HG03354 (cell line): Measurements from ENCODE around the gene ZDHHC17.

Experiments used
- ATAC-seq: cut with Tn5 transposase; IDR thresholded peaks from one replicate; pipeline ENCODE4 v1.9.1; 2021; ENCODE audit warnings: mild to moderate bottlenecking; ENCODE audit not compliant: unreplicated experiment, poor library complexity, severe bottlenecking

Gene ZDHHC17

DNA sequence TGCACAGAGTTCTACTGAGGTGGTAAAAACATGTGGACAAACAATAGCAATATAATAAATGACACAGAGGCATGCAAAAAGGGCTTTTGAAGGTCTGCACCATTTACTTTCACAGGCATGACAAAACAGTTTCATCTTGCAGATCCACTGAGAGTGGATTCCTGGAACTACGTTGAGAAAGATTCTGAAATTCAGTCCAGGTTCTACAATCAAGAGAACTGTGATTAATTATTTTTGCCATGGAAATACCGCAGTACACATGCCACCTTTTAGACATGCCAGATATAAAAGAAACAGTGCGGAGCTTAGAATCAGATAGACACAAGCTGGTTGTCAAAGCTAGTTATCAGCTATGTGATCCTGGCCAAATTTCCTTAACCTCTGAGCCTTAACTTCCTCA, 110.1 kb downstream of the ZDHHC17 start:
- no peak for ATAC-seq

DNA sequence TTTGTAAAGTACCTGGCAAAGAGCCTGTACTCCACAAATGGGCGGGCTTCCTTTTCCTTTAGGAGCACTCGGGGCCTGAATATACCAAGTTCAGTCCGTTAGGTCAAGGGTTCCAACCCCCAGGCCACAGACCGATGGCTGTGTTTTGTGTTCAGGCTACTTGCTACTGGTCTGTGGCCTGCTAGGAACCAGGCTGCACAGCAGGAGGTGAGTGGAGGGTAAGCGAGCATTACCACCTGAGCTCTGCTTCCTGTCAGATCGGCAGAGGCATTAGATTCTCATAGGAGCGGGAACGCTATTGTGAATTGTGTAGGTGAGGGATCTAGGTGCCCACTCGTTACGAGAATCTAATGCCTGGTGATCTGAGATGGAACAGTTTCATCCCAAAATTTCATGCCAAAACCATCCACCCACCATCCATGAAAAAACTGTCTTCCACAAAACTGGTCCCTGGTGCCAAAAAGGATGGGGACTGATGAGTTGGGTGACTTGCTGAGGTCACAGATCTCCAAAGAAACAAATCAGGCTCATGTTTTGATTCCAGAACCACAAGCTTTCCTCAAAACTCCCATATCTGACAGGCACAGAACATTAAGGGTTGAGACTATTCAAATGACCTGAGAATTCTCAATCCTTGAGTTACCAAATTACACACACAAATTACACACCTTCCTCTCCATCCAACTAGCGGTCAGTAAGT, 110.7 kb downstream of the ZDHHC17 start:
- no peak for ATAC-seq

DNA sequence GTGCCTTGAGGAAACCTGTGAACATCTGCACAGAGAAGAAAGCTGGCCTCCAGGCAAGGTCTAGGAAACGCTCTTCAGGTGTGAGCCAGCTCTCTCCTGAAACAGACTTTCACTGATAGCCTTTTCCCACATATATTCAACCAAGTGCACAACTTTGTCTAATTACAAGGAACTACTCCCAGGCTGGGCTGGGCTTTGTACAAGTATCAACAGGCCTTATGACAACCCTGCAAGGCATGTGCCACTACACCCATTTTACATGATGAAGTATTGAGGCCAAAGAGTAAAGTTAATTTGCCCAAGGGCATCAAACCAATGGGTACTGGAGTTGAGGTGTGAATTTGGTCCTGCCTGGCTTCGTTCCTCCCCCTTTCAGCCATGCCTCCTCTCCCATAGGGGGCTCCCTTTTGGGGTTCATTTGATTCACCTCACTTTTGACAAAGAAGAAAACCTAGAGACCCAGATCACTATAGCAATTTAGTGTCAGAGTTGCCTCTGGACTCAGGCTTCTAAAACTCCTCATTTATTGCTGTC, 112.8 kb downstream of the ZDHHC17 start:
- ATAC-seq = no peak

DNA sequence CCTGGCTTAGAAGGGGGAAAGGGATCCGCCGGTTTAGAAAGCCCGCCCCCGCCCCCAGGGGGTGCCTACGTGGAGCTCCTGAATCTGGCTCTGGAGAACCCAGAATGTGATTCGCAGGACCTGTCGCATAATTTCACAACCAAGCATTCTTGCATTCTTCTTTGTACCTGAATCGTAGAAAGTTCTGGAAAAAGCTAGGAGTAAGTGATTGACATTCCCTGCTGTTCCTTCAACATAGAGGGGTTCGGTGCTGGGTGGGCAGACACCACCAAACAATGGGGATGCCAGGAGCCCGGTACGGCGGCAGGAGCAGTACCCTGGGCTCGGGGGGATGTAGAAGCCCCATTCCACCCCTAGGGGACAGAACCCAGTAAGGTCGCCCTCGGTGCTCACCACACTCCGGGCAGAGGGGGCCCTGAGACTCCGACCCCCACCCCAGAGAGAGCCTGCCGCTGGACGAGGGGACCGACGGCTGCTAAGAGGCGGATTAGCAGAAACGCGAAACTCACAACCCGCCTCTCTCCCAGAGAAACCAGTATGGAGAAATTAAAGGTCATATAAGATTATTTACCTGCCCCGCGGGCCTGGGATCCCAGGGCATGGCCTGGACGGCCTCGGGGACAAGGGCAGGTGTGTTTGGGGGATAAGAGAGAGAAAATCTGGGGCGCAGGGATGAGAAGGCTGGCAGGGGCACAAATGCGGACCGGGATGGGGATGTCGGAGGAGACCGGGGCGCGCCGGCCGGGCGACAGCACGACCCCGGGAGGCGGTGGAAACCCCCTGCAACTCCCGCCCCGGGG, 114.4 kb downstream of the ZDHHC17 start:
- ATAC-seq = peak; percentile 69

DNA sequence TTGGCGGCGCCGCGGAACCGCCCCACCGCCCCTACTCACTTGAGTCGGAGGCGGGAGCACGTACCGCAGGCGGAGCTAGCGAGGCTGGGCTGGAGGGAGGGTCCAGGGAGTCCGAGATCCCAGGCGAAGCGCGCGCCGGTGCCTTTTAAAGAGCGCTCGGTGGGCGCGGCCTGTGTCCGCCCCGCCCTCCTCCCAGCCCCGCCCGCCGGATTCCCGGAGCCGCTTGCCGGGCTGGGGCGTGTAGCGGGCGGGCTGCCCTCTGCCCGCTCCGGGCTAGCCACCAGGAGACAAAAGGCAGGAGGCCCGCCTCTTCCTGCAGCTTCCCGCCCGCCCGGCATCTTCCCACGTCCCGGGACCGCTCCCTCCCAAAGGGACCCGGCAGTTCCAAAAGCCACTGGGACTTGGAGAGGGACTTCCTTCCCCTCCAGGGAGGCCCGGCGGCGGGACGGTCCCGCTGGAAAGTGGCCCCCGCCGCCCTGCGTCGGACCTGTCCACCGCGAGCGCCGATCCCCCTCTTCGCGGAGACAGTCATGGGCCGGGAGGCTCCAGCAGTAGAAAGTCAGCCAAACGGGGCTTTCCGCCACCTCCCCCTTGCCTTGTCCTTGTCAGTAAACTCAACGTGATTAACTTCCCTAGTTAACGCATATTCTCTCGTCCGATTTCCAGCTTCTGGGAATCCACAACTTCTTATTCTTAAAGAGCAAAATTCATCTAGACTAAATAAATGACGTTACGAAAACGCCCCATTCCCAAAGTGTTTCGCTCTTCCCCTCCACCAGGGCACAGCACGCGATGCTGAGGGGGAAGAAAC, 115.2 kb downstream of the ZDHHC17 start, which contains the start of gene CSRP2:
Gene CSRP2 (minus strand): TSS at position 121 of the 811 bp plus-strand sequence. CDS start 12,759 bp downstream, outside the sequence.
- peak; percentile 83 for ATAC-seq

DNA sequence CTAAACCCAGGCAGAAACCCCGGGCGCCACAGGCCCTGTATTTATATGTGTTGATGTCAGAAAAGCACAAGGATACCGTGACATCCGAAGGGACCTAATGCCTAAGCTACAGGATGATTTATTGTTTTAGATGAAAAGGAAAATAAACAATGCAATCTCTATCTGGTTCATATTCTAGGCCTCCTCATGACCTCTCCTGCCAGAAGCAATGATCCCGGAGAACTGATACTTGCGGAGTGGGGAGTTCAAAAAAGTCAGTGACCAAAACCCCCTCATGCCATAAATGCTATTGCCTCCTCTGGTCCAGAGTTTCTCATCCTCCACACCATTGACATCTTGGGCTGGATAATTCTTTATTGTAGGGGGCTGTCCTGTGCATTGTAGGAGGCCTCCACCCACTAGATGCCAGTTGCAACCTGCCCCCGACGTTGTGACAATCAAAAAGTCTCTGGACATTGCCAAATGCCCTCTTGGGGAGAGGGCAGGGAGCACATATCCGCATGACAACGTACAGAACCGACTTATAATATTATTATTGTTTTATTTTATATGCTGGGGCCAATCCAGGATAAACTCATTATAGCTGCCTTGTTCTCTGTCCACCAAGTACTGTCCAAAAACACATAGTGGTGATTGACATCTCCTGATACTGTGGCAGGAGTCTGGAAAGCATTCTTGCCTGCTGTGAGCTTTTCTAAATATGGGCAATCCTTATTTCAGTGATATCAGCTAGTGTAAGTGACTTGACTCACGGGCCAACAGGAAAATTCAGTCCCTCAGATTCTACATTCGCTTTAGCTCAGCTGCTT, 116.0 kb downstream of the ZDHHC17 start:
- no peak for ATAC-seq

DNA sequence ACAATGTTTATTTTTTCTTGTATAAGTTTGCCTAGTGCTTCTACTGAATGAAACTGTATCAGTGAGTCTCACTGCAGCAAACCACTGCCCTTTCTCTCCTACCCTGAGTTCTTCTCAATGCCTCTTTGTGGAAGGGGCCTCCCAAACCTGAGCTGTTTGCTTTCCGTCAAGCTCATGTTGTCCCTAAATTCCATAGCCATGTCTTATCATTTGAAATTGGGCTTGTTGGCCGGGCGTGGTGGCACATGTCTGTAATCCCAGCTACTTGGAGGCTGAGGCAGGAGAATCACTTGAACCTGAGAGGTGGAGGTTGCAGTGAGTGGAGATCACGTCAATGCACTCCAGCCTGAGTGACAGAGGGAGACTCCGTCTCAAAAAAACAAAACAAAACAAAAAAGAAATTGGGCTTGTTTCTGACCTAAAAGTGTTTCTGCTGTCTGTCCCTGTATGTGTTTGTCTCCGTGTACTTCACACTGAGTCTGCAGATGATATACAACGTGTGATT, 116.7 kb downstream of the ZDHHC17 start:
- no peak for ATAC-seq

DNA sequence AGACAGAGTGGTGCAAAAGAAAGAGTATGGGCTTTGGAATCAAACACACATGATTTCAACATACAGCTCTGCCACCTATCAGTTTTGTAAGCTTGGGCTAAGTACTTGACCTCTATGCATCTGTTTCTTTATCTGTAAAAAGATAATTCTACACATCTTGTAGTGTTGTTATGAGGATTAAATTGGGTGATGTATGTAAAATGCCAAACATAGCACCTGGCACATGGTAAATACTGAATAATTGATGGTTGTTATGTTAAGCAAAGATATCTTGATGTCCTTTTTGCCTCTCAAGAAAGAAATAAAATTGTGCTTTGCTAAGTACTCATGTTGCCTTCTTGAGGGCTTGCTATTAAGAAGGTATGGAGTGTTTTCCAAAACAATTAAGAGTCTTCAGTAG, 117.2 kb downstream of the ZDHHC17 start:
- ATAC-seq = no peak

DNA sequence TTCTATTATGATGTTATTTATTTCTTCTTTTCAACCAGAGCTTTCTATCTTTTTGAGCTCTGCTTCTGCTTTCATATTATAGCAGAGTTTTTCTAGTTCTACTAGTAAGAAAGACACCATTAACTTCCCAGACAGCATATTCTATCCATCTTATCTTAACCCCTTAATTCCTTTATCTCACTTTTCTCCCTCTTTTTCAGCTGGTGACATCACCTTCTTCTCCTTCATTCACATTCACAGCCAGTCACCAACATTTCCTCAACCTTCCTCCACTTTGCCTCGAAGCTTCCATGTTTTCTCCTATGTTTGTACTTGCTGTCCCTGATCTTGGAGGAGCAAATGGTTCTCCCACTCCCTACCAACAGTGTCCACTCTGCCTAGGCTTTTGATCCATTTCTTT, 118.5 kb downstream of the ZDHHC17 start:
- no peak for ATAC-seq

DNA sequence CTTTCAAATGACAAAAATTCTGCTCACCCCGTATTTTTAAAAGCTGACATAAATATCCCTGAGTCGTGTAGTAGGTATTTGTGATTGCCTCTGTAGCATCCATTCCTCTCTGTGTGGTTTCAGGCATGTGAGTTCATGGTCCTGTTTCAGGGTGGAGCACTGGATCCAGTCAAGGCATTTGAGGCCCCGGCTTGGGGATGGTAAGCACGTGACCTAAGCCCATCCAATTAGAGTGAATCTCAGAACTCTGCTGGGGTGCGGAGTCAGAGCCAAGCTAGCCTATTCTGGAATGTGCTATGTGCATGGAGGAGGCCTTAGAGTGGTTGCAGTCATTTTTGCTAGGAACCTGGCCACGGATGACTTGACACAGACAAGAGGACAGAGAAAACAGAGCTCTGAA, 119.2 kb downstream of the ZDHHC17 start:
- ATAC-seq = no peak

DNA sequence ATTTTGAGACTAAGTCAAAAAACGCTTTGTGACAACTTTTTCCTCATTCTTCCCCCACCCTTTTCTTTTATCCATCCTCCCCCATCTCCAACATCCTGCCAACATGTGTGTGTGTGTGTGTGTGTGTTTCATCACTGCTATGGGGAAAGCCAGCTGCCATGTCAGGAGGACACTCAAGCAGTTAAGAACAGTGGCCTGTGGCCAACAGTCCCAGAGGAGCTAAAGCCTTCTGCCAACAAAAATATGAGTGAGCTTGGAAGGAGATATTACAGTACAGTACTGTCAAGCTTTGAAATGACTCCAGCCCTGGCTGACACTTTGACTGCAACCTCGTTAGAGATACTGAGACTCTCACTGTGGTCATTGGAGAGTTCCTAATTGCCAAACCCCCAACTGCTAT, 119.9 kb downstream of the ZDHHC17 start:
- no peak for ATAC-seq

DNA sequence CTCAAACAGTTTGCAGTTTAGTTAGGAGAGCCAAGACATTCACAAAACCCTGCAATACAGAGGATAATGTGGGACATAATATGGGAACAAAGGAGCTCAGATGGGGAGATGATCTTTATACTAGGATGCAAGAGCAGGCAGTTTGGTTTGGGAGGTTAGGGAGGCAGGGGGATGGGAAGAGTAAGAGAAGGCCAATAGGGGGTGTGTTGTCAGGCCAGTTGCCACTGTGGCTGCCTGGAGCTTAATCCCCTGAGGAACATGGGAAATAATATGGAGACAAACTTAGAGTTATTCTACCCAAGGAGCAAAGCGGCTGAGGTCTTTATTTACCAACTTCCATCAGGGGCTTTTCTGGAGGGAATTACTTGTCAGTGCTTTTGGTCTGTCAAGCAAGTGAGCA, 124.9 kb downstream of the ZDHHC17 start:
- no peak for ATAC-seq

DNA sequence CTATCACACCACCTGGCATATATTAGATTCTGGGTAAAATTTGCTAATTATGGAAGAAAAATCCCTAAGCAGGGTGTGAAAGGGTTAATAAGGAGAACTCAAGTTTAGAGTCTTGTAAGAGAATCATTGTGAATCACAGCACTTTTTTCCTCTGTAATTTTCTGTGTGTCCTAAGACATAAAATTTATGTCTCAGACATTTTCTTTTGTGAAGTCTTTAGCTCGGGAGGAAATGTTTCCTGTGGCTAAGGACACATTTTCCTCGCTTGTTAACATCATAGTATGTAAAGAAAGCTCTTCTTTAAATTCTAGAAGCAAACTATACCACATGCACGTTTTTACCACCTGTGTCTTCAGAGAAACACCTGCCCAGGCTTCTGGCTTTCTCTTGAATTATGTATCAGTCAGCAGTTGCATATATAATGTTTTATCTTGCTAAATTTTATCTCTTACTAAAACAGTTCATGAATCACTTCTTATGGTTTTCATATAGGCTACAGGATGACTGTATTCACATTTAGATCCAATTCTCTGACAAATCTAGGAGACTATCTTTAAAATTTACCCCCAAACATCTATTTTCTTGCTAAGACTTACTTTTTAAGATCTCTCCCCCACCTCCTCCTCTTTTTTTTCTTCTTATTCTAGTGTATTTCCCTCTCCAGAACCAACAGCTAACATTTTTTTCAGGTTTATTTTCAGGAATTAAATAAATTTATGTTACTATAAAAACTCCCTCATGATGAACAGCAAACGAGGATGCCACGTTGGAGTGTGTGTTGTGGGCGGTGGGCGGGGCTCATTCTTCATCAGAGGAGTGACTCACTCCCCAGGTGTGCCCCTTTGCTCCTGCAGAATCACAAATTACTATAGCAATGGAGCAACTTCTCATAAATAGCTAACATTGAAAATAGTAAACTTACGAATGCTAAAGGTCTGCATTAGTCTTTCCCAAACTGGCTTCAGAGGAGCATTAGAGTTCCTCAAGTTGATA, 126.5 kb downstream of the ZDHHC17 start:
- ATAC-seq = no peak

DNA sequence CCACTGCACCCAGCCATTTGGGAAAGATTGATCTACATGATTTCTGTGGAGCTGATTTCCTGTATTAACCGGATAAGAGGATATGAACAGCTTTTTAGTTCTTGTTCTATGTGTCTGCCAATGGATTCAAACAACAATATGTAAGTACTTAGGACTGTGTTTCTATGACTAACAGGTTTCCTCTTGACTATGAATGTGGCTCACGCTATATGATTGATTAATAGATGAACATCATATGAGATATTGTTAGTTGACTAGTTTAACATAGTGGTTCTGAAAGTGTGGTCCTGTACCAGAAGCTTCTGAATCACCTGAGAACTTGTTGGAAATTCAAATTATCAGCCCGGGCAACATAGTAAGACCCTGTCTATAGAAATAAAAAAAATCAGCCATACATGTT, 127.7 kb downstream of the ZDHHC17 start:
- ATAC-seq = no peak

DNA sequence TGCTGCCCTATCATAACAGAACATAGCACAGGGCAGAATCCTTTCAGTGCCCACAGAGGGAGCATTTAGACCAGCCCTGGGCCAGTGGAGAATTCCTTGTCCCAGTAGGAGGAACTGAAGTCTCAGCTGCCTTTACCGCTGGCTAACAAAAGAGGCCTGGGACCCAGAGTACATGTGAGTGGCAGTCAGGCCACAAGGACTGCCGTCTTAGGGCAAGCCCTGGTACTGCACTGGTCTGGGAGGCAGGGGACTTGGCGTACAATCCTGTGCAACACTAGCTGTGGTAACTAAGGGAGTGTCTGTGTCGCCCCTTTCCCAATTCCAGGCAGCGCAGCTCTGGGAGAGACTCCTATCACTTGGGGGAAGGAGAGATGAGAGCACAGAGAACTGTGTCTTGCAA, 131.9 kb downstream of the ZDHHC17 start:
- no peak for ATAC-seq

DNA sequence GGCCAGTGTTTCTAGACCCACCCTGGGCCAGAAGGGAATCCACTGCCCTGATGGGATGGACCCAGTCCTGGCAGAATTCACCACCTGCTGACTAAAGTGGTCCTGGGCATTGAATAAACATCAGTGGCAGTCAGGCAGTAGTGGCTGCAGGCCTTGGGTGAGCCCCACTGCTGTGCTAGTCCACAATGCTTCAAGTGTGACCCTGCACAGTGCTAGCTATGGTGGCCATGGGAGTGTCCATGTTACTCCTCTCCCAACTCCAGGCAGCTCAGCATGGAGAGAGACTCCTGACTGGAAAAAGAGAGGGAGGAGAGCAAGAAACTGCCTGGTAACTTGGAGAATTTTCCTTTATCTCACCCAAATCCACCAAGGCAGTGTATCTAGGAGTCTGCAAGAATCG, 132.4 kb downstream of the ZDHHC17 start:
- no peak for ATAC-seq

DNA sequence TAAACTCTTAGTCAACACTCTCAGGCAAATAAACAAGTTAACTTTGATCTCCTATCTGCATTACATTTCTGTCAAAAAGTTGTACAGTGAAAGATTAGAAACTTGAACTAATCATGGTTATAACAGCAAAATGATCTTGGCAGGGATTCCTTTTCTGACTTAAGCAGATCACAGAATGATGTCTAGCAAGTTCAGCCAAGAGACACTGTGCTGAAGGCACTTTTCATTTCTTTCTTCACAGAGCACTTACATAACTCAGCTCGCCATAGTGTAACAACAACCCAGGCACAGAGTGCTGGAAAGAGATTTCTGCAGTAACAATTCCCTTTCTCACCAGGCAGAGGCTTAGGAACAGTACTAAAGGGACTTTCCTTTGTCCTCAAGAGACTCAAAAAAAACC, 134.5 kb downstream of the ZDHHC17 start:
- ATAC-seq = no peak

DNA sequence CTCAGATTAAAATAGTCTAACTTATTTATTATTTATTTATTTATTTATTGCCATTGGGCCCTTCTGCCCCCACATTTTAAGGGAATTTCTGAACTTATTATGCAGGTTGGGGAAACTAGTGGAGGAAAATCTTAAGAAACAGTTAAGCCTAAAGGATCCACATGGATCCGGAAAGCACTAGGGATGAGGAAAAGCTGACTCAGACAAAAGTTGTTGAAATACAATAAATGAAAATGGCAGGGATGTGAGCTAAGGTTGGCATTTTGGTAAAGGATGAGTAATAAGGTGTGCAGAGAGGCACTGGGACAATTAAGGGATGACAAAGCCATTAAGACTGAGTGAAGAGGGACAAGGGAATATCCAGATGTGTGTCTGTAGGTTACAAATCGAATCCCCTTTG, 135.6 kb downstream of the ZDHHC17 start:
- ATAC-seq = no peak
